Mammary epithelial cell (primary cell): Measurements from ENCODE around the gene ANKRD11.
"Not testable (repeated sequence)": the region's sequence is repeated elsewhere in the genome, so short reads cannot be mapped to it uniquely, and the experiment has no call there.

Experiments
- EZH2 ChIP-seq: IDR thresholded peaks from 2 replicates; pipeline ENCODE4 v1.6.1; 2012; ENCODE audit warnings: low read length, inconsistent platforms, borderline replicate concordance
- TF ChIP-seq, protein P1 (sequence below), 2 donors: IDR thresholded peaks in 1 of 2; conservative IDR thresholded peaks in 1 of 2; 2 replicates each; pipeline ENCODE4 v1.5.1; 2011 to 2012; ENCODE audit warnings: inconsistent platforms in 2 of 2, low read length in 2 of 2, mild to moderate bottlenecking in 2 of 2, control low read depth in 1 of 2, low read depth in 1 of 2; ENCODE audit not compliant: insufficient read depth in 1 of 2; ENCODE audit errors: extremely low read depth in 1 of 2

DNA sequence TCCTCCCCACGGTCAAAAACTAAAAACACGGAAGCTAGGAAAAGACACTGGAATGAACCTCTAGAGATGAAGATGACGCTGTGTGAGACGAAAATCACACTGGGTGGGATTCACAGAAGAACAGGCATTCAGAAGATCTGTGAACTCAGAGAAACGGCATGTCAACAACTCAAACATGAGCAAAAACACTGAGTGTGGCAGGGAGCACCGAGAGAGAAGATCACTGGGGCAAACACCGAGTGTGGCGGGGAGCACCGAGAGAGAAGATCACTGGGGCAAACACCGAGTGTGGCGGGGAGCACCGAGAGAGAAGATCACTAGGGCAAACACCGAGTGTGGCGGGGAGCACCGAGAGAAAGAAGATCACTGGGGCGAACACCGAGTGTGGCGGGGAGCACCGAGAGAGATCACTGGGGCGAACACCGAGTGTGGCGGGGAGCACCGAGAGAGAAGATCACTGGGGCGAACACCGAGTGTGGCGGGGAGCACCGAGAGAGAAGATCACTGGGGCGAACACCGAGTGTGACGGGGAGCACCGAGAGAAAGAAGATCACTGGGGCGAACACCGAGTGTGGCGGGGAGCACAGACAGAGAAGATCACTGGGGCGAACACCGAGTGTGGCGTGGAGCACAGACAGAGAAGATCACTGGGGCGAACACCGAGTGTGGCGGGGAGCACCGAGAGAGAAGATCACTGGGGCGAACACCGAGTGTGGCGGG lies 100.7 kb downstream of the ANKRD11 start:
- TF ChIP-seq, protein P1, sequence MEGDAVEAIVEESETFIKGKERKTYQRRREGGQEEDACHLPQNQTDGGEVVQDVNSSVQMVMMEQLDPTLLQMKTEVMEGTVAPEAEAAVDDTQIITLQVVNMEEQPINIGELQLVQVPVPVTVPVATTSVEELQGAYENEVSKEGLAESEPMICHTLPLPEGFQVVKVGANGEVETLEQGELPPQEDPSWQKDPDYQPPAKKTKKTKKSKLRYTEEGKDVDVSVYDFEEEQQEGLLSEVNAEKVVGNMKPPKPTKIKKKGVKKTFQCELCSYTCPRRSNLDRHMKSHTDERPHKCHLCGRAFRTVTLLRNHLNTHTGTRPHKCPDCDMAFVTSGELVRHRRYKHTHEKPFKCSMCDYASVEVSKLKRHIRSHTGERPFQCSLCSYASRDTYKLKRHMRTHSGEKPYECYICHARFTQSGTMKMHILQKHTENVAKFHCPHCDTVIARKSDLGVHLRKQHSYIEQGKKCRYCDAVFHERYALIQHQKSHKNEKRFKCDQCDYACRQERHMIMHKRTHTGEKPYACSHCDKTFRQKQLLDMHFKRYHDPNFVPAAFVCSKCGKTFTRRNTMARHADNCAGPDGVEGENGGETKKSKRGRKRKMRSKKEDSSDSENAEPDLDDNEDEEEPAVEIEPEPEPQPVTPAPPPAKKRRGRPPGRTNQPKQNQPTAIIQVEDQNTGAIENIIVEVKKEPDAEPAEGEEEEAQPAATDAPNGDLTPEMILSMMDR (conservative IDR thresholded peaks at IDR 0.05 in 1 of 2, IDR thresholded peaks at IDR 0.05 in 1 of 2; ENCODE audit: extremely low read depth in 1 of 2, insufficient read depth in 1 of 2, low read depth in 1 of 2, low read length in 2 of 2), result not testable (repeated sequence)
- not testable (repeated sequence) for TF ChIP-seq EZH2
